ENCODE results near the gene NBPF4.
"Not testable (repeated sequence)": the region's sequence is repeated elsewhere in the genome, so short reads cannot be mapped to it uniquely, and the experiment has no call there.

The NBPF4 gene, protein sequence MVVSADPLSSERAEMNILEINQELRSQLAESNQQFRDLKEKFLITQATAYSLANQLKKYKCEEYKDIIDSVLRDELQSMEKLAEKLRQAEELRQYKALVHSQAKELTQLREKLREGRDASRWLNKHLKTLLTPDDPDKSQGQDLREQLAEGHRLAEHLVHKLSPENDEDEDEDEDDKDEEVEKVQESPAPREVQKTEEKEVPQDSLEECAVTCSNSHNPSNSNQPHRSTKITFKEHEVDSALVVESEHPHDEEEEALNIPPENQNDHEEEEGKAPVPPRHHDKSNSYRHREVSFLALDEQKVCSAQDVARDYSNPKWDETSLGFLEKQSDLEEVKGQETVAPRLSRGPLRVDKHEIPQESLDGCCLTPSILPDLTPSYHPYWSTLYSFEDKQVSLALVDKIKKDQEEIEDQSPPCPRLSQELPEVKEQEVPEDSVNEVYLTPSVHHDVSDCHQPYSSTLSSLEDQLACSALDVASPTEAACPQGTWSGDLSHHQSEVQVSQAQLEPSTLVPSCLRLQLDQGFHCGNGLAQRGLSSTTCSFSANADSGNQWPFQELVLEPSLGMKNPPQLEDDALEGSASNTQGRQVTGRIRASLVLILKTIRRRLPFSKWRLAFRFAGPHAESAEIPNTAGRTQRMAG

GRCh38 chr1:108243976-108244375 lies at the start of gene NBPF4:
TSS of gene NBPF4 (minus strand) at chr1:108244076. CDS start at chr1:108243761, 315 bp downstream.
- not testable (repeated sequence) for FAIRE-seq

DNA sequence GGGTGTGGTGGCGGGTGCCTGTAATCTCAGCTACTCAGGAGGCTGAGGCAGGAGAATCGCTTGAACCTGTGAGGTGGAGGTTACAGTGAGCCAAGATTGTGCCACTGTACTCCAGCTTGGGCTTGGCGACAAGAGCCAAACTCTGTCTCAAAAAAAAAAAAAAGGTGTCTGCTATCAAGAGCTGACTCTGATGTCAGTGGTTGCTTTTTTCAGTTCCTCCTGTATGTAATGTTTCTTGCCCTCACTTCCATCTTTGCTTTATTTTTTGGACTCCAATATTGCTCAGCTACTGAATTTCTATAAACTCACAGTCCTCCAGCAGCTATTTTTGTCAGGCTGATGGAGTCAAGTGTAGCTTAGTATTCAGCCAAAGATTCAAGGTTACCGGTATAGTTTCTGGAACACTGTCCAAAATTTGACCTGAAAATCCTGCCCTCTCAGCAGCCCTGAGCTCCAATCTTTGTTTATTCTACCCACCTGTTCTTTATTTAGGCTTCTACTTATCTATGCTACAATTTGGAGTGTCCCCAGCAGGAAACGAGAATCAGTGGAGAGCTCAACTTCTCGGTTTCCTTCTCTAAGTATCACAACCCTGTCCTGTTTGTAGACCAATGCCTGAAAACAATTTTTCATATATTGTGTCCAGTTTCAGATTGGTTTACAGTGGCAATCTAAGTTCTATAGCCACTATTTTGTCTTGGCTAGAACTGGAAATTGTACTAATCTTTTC lies 38.8 kb upstream of the NBPF4 start:
- not testable (repeated sequence) for FAIRE-seq

GRCh38 chr1:108272485-108273327 lies 28.8 kb upstream of the NBPF4 start:
- FAIRE-seq, result not testable (repeated sequence)

GRCh38 chr1:108267097-108267496 lies 23.2 kb upstream of the NBPF4 start:
- not testable (repeated sequence) for FAIRE-seq

- FAIRE-seq, result not testable (repeated sequence)
These were observed 18.1 kb upstream of the NBPF4 start for GRCh38 chr1:108261967-108262366.

- not testable (repeated sequence) for FAIRE-seq
These were observed 17.6 kb upstream of the NBPF4 start for GRCh38 chr1:108261519-108261918.

- not testable (repeated sequence) for FAIRE-seq
These were observed 16.8 kb upstream of the NBPF4 start for GRCh38 chr1:108260578-108261259.

GRCh38 chr1:108255426-108255825 lies 11.6 kb upstream of the NBPF4 start:
- FAIRE-seq, result not testable (repeated sequence)

GRCh38 chr1:108239426-108239825 lies 4.5 kb downstream of the NBPF4 start:
- FAIRE-seq, result not testable (repeated sequence)

GRCh38 chr1:108235308-108235707 lies 8.6 kb downstream of the NBPF4 start:
- FAIRE-seq, result not testable (repeated sequence)

DNA sequence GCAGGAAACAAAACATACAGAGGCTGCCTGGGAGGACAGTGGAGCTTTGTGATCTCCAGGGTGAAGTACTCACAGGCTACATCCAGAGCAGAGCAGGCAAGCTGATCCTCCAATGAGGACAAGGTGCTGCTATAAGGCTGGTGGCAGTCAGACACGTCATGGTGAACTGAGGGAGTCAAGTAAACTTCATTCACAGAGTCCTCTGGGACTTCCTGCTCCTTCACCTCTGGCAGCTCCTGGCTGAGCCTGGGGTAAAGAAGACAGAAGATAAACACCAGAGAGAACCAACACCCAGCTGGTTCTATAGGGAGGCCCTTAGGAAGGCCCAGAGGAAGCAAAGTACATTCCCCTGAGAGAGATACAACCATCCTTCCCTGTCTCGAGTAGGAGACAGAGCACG lies 11.7 kb downstream of the NBPF4 start:
- FAIRE-seq, result not testable (repeated sequence)

GRCh38 chr1:108229976-108230375 lies 13.9 kb downstream of the NBPF4 start:
- not testable (repeated sequence) for FAIRE-seq

- not testable (repeated sequence) for FAIRE-seq
These were observed 16.1 kb downstream of the NBPF4 start for GRCh38 chr1:108227772-108228171.

DNA sequence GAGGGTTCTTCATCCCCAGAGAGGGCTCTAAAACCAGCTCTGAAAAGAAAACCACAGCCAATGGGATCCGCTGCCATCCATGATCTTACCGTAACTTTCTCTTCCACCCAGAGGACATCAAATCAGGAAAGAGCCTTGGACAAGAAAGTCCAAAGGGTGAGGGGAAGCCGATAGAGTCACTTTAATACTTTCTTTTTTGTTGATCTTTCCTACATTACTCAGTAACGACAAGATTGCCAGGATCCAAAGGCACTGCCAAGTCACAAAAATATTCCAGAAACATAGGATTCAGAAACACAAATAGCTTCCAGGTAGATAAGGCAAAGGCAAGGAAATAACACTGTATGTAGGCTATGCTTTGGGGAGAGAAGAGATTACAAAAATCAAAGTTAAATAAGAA lies 17.0 kb downstream of the NBPF4 start:
- not testable (repeated sequence) for FAIRE-seq

DNA sequence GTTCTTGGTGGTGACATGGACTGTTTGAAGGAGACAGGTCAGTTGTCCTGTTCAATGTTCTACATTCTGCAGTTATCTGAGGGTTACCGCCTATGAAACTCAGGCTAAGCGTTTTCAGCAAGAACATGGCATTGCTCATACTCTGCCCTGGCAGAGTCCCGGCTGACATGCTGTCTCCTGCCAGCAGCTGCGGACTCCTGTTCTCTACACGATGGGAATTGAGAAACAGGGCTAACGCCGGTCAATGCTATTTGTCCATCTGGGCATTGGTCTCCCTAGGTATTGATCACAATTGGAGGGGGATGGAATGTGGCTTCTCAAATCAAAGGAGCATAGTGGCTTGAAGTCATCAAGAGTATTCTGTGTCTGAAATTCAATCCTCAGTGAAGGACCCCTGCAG lies 20.6 kb downstream of the NBPF4 start:
- not testable (repeated sequence) for FAIRE-seq

GRCh38 chr1:108217515-108218174 lies 26.2 kb downstream of the NBPF4 start:
- not testable (repeated sequence) for FAIRE-seq

GRCh38 chr1:108217007-108217406 lies 26.9 kb downstream of the NBPF4 start:
- not testable (repeated sequence) for FAIRE-seq

GRCh38 chr1:108216028-108216890 lies 27.6 kb downstream of the NBPF4 start:
- FAIRE-seq, result not testable (repeated sequence)

DNA sequence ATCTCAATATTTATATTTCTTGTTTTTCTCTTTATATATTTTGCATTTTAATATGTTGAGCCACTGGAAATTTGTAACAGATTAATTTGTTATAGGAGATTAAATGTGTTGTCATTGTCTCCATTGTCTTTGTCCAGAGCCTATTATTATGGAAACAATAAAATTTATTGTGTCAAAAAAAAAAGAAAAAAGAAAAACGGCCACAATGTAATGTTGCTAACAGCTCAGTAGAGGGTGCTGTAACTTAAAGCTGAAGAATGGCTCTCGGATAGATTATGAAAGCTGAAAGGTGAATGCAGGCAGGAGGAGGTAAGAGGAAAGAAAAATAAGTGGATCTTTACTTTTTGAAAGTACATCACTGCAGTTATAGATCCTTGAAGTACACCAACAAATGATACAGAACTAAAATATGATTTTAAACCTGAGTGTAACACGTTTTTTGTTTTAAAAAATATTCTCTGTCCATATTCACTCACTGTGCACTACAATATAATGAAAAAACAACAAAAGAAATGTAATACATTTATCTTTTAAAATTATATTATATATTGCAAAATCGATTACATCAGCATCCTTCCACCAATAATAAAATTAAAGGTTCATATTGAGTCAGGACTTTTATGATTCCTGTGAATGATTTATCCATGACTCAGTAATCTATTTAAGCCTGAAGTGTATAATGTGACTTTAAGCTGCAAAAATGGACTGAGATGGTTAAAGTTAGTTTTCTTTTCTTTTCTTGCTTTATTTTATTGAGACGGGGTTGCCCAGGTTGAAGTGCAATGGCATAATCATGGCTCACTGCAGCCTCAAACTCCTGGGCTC lies 29.0 kb downstream of the NBPF4 start:
- peak; percentile 93 for FAIRE-seq
